Subcutaneous abdominal adipose tissue (tissue), 5 donors: Measurements from ENCODE around the gene APOC1.
A peak's percentile ranks its signal among the peaks of the same experiment; 100 is the strongest.

Experiments used
- H3K27ac ChIP-seq: one replicate; pipeline ENCODE4 v1.7.0; 2013; ENCODE audit warnings: low read depth, mild to moderate bottlenecking, inconsistent platforms, low read length, moderate library complexity
- H3K27me3 ChIP-seq, 5 donors: one replicate each; pipeline ENCODE4 v1.7.0; 2013; ENCODE audit warnings: low read length in 5 of 5, inconsistent platforms in 1 of 5; ENCODE audit not compliant: control insufficient read depth in 5 of 5, insufficient read depth in 4 of 5
- H3K36me3 ChIP-seq, 5 donors: one replicate each; pipeline ENCODE4 v1.7.0; 2013; ENCODE audit warnings: low read length in 5 of 5; ENCODE audit not compliant: control insufficient read depth in 5 of 5, insufficient read depth in 5 of 5
- H3K4me1 ChIP-seq, 5 donors: one replicate each; pipeline ENCODE4 v1.7.0; 2013; ENCODE audit warnings: low read length in 5 of 5, mild to moderate bottlenecking in 3 of 5, moderate library complexity in 1 of 5; ENCODE audit not compliant: control insufficient read depth in 5 of 5, insufficient read depth in 5 of 5
- H3K4me3 ChIP-seq, 5 donors: one replicate each; pipeline ENCODE4 v1.7.0; 2013; ENCODE audit warnings: low read length in 5 of 5, low read depth in 1 of 5
- H3K9ac ChIP-seq, 5 donors: one replicate each; pipeline ENCODE4 v1.7.0; 2013; ENCODE audit warnings: low read length in 5 of 5, mild to moderate bottlenecking in 4 of 5, moderate library complexity in 3 of 5
- H3K9me3 ChIP-seq, 5 donors: one replicate each; pipeline ENCODE4 v1.7.0; 2013; ENCODE audit warnings: low read length in 5 of 5; ENCODE audit not compliant: control insufficient read depth in 5 of 5
- donor health status: healthy.
- donor health status: healthy.
- donor health status: healthy.
- donor health status: healthy.
- donor health status: healthy.

The APOC1 gene

DNA sequence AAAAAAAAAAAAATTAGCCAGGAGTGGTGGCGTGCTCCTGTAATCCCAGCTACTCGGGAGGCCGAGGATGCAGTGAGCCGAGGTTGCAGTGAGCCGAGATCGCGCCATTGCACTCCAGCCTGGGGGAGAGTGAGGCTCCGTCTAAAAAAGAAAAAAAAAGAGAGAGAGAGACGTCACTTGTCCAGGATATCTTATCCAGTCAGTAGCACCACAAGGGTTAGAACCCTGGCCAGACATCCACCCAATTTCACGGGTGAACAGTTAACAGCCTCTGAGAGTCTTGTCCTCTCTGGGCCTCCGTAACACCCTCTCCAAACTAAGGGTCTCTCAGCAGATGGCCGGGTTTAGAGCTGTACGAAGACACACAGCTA is 39.9 kb downstream of the APOC1 start:
- Histone ChIP-seq H3K9ac (peak overlapping the region; percentile 0 to 78 (median 77)), H3K4me3 (peak overlapping the region; percentile 85 to 99 (median 99)), H3K27ac (peak overlapping the region; percentile 74), H3K9me3 (no peaks in the 10 kb centered on the region), H3K4me1 (peaks cover 8 to 65% (median 53%) of the 10 kb centered on the region in 5 donors), H3K27me3 (no peaks in the 10 kb centered on the region), H3K36me3 (peaks cover 0 to 15% (median 8%) of the 10 kb centered on the region in 5 donors)

DNA sequence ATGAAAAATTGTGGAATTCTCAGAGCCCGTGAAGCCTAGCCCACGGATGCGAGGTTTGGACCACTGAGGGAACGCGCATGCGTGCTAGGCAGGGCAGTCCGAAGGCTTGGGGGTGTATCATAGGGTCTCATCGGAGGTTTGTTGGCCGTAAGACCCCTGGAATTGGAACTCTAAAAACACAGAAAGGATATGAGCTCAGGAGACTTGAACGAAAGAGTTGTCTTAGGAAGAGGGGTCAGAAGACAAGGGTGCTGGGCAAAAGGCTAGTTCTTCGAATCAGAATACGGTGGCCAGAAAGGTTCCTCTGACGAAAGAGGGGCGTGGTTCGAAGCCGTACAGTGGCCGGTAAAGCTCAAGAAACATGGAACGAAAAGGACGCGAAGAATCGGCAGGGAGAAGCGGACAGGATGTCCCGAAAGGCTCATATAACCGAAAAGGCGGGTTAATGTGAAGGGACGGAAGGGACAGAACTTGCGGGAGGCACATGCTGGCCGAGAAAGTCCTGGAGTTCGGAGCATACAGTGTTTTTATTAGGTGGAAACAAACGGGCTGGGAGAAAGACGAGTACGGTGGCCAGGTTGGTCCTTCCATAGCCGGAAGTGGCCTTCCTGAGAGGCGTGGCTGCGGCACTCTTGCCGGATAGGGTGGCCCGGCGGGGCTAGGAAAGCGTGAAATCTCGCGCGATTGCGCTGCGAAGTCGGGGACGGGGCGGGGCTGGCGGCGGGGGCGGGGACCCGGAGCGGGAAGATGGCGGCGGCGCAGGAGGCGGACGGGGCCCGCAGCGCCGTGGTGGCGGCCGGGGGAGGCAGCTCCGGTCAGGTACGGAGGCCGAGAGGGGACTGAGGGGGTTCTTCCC is 40.5 kb downstream of the APOC1 start, which contains the start of gene CLPTM1:
TSS of gene CLPTM1 (plus strand) at position 732 of the 856 bp plus-strand sequence. CDS start at position 748, 16 bp downstream.
- Histone ChIP-seq H3K9ac (peak within 1 kb of the TSS; percentile 92 to 99 (median 97)), H3K36me3 (peaks cover 0 to 10% (median 6%) of the 10 kb centered on the region in 5 donors), H3K27ac (peak within 1 kb of the TSS; percentile 78), H3K4me1 (peaks cover 8 to 66% (median 54%) of the 10 kb centered on the region in 5 donors), H3K9me3 (no peaks in the 10 kb centered on the region), H3K4me3 (peak within 1 kb of the TSS; percentile 85 to 99 (median 99)), H3K27me3 (no peaks in the 10 kb centered on the region)

DNA sequence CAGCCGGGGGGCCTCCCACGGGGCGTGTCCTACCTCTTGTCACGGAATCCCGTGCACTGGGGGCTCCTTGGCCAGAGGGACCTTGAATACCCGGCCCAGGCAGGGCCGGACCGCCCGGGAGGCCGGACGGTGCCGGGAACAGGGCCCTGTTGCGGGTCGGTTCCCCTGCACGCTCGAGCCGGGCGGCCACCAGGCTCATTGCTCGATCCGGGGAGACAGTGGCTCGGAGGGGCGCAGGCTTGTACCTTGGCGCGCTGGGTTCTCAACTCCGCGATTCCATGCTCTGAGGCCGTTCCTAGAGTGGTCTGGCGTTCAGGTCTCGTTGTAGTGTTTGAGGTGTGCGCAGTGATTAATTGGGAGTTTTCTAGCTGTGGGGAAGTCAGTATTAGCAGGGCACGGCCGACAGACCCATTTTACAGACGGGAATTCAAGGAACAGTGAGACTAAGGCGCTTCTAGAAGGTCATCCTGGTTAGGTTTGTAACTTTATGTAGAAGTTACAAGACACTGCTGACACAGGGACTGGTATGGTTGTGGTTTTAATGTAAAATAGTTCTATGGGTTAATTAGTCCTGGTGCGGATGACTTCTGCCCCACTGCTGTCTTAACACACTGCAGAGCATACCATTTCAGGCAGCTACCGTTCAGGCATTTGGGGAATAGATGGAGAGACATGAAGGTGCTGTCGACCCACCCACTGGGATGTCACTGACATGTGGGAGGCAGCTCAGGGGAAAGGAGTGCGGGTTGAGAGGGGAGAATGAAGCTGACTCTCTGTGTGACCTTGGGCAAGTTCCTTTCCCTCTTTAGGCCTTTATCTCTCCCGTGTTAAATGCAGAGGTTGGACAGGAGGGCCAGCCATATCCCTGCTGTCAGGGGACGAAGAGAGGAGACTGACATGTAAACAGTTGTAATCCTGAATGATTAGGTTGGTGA is 41.4 kb downstream of the APOC1 start:
- Histone ChIP-seq H3K4me1 (peaks cover 8 to 65% (median 53%) of the 10 kb centered on the region in 5 donors), H3K9me3 (no peaks in the 10 kb centered on the region), H3K9ac (peak overlapping the region; percentile 92 to 99 (median 97)), H3K27ac (peak overlapping the region; percentile 78), H3K27me3 (no peaks in the 10 kb centered on the region), H3K36me3 (peaks cover 0 to 9% (median 5%) of the 10 kb centered on the region in 5 donors), H3K4me3 (peak overlapping the region; percentile 85 to 99 (median 94))

DNA sequence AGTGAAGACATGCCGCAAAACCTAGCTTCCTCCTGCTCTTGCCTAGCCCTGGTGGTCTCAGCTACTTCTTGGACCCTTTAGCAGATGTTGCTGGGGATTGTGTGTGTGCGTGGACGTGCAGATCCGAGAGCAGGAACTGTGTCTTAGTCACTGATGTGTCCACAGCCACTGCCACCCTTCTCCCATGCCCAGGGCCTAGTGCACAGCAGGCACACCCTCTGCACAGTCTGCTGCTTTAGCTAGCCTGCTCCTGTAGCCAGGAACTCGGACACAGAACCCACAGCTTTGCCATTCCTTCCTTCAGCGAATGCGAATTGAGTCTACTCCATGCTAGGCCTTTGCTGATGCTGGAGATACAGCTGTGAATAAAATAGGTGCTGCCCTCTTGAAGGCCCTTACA is 43.1 kb downstream of the APOC1 start:
- H3K4me3 ChIP-seq: no peak overlapping the region

DNA sequence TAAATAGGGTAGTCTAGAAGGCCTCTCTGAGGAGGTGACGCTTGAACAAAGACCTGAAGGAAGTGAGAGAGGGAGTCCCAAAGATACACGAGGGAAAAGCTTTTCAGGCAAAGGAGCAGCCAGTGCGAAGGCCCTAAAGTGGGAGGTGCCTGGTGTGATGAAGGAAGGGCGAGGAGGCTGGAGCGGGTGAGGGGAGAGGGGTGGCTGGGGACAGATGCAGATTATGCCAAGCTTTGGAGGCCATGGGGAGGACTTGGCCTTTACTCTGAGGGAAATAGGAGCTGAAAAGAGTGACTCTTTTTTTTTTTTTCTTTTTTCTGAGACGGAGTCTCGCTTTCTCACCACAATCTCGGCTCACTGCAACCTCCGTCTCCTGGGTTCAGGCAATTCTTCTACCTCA is 43.7 kb downstream of the APOC1 start:
- Histone ChIP-seq H3K9me3 (no peaks in the 10 kb centered on the region), H3K9ac (peak overlapping the region in 4 of 5 donors; percentile 0 to 98 (median 73)), H3K36me3 (peaks cover 0 to 28% (median 22%) of the 10 kb centered on the region in 5 donors), H3K27me3 (no peaks in the 10 kb centered on the region), H3K27ac (no peak overlapping the region), H3K4me1 (peaks cover 6 to 50% (median 45%) of the 10 kb centered on the region in 5 donors), H3K4me3 (no peak overlapping the region)

More for the DNA sequence above, 43.1 kb downstream of the APOC1 start:
- peaks cover 6 to 50% (median 45%) of the 10 kb centered on the region in 5 donors for H3K4me1 ChIP-seq
- H3K36me3 ChIP-seq: peaks cover 0 to 24% (median 22%) of the 10 kb centered on the region in 5 donors
- no peaks in the 10 kb centered on the region for H3K27me3 ChIP-seq
- H3K27ac ChIP-seq: no peak overlapping the region
- peak overlapping the region in 4 of 5 donors; percentile 49 to 98 (median 74) for H3K9ac ChIP-seq
- H3K9me3 ChIP-seq: no peaks in the 10 kb centered on the region

DNA sequence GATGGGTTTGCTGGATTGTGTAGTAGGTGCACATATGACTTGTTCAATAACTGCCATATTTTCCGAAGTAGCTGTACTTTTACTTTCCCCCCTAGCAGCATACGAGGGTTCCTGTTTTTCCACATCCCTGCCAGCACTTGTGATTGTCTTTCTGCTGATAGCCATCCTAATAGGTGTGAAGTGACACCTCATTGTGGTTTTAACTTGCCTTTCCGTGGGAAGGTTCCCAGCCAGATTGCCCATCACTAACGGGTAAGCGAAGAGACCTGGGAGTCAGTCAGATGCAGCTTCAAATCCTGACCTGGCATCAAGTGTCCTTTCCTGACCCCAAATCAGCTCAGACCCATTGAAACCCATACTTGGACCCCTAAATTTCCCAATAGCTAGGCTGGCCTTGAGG is 45.3 kb downstream of the APOC1 start:
- peaks cover 6 to 39% (median 33%) of the 10 kb centered on the region in 5 donors for H3K4me1 ChIP-seq
- H3K27ac ChIP-seq: no peak overlapping the region
- no peaks in the 10 kb centered on the region for H3K9me3 ChIP-seq
- no peaks in the 10 kb centered on the region for H3K27me3 ChIP-seq
- peaks cover 0 to 36% (median 26%) of the 10 kb centered on the region in 5 donors for H3K36me3 ChIP-seq
- H3K4me3 ChIP-seq: no peak overlapping the region
- H3K9ac ChIP-seq: peak overlapping the region in 2 of 5 donors; percentile 2 to 56

DNA sequence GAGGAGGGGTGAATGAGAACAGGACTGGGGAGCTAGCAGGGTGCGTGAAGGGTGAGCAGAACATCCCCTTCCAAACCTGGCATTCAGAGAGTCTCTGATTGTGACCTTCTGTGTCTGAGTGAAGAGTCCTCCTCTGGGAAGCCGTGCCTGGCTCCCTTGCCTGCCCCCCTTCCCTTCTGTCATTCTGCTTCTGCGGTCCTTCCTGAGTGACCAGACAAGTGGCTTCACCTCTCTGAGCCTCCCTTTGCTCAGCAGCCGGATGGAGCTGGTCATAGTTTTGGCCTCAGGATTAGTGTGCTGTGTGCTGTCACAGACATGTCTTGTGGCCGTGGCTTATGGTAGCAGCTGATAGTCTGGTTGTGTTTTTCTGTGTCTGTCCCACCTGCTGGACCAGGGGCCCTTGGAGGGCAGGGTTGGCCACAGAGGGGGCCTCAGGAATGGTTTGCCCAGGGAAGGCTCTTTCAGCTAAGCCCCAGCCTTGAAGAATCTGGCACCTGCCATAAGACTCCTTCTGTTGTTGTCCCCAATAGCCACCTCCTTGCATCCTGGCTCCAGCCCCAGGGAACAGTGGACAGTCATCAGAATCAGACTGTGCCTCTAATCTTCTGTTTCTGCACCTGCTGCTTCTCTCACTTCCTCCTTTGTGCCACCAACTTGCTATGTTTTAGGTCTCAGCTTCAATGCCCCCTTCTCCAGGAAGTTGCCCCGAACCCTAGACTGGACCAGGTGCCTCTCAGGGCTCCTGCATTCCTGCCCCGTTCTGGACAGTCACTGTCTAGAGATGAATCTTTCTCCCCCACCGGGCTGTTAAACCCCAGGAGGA is 46.7 kb downstream of the APOC1 start:
- Histone ChIP-seq H3K4me1 (peaks cover 4 to 32% (median 26%) of the 10 kb centered on the region in 5 donors), H3K36me3 (peaks cover 0 to 44% (median 27%) of the 10 kb centered on the region in 5 donors), H3K27ac (no peak overlapping the region), H3K9me3 (no peaks in the 10 kb centered on the region), H3K27me3 (no peaks in the 10 kb centered on the region), H3K4me3 (no peak overlapping the region), H3K9ac (peak overlapping the region in 1 of 5 donors; percentile 12)

DNA sequence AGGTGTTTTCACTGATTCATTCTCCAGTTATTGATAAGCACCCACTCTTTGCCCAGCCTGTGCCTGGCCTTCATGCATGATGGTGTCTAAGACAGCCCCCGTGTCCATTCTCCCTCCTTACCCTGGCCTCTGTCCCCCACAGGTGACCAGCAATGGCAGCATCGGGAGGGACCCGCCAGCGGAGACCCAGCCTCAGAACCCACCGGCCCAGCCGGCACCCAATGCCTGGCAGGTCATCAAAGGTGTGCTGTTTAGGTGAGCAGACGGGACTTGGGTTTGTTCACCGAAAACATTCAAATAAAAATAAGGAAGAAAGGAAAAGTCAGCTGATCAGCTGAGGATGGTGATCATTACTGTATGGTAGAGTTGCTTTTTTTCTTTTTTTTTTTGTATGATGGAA is 47.4 kb downstream of the APOC1 start:
- Histone ChIP-seq H3K27ac (no peak overlapping the region), H3K4me3 (no peak overlapping the region), H3K4me1 (peaks cover 0 to 25% (median 19%) of the 10 kb centered on the region in 5 donors), H3K9me3 (no peaks in the 10 kb centered on the region), H3K36me3 (peaks cover 0 to 49% (median 30%) of the 10 kb centered on the region in 5 donors), H3K27me3 (no peaks in the 10 kb centered on the region), H3K9ac (no peak overlapping the region)

DNA sequence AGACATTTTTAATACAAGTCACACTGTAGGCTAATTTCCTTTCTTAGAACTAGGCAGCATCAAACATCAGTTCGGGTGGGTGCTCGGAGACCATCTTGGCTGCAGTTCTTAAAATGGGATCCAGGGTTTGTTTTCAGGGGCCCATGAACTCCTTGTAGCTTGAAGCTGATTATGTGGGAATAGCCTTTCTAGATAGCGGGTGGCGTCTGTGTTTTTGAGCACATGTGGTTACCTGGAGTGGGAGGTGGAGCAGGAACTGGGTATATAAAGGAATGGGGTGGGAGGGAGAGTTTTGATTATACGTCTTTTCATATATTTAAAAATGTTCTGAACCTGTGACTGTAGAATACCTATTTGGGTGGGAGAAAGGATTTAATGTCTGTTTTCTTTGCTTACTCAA is 53.7 kb downstream of the APOC1 start:
- Histone ChIP-seq H3K27me3 (no peaks in the 10 kb centered on the region), H3K4me1 (no peaks in the 10 kb centered on the region), H3K36me3 (peaks cover 5 to 59% (median 37%) of the 10 kb centered on the region in 5 donors), H3K9ac (no peak overlapping the region), H3K27ac (no peak overlapping the region), H3K4me3 (no peak overlapping the region), H3K9me3 (no peaks in the 10 kb centered on the region)
